Measurements from ENCODE around the gene DCAF11.

DCAF11 gene

GRCh38 chr14:24114532-24115421, at the start of gene DCAF11, which contains the start of gene NRL:
Gene DCAF11 (plus strand): TSS chr14:24114777. CDS start chr14:24115595, 818 bp downstream.
Gene NRL (minus strand): TSS chr14:24114949. CDS start chr14:24082848, 32,101 bp downstream.
- DNase-seq: peak; percentile 100

- no peak for DNase-seq
These were observed 49.7 kb upstream of the DCAF11 start for GRCh38 chr14:24064856-24065255.

DNA sequence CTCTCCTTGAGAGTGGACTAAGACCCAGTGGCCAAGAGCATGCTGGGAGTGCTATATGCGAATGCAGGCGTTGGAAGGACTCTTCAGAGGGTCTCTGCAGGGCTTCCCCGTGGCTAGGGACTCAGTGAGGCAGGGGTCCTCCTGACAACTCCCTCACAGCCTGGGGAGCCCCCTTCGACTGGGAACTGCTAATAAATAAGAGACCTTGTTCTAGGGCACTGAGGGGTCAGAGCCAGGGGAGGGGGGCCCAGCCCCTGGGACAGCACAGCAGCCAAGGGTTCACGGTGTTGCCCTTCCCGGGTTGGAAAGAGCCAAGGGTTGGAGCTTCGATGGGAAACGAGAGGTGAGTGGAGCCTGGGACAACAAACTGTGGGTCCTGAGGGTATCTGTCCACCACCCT, 49.2 kb upstream of the DCAF11 start:
- no peak for DNase-seq

DNA sequence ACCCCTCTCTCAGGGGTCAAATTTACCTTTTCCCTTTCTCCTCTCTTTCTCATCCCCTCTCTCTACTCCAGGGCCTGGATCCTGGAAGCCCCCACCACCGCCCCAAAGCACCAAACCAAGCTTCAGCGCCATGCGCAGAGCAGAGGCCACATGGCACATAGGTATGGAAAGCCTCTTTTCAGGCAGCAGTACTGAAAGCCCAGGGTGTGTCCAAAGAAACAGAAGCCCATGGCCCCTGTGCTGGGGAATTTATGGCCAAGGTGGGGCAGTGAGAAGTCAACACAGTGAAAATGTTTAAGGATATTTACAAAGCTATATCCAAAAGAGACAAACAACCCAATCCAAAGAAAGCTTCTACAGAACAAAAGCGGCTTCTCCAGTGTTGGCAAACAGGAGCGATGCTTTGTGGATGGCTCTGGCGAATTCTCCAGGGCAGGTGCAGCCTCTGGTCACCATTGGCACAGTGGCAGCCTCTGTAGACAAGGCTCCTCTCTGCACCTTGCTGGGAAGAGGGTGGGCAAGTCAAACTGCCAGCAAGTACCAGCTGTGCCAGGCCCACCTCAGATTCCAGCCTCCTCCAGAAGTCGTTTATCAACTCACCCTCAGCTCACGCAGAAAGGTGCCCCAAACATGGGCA, 48.0 kb upstream of the DCAF11 start:
- no peak for DNase-seq

DNA sequence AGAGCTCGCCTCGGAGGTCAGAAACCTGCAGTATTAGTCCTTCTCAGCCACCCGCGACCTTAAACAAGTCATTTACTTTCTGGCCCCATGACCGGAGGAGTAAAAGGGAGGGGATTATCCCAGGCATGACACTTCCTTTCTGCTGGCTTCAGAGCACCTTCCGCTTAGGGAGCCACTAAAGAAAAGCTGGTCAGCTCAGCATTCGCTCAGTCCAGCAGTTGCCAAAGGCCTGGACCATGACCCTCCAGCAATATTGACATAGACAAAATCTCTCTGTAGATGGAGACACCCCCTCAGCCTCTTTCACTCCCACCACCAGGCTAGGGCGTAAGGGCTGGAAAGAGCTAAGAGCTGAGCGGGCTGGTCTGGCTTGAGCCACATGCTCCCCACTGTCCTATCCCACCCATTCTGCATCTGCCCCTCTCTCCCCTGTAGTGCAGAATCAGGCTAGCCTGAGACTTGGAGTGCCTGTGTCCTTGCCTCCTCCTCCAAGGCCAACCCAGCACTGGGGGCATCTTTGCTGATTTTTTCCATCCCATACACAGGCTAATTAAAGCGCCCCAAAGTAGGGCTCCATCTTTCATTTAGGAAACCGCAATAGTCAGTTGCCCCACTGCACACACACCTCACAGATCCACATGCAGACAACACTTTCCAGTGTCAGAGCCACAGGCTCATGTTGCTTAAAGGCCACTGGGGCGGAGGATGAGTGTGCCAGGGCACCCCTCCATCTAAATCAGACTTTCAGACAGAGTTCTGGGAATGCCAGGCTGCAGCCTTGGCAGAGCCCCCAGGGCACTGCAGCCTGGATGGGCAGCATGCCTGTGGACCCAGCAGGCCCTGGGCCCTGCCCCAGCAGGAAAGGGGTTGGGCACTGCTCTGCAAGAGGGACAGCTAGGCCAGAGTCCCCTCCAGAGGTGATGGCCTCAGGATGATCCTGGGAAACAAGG, 47.2 kb upstream of the DCAF11 start:
- no peak for DNase-seq

DNA sequence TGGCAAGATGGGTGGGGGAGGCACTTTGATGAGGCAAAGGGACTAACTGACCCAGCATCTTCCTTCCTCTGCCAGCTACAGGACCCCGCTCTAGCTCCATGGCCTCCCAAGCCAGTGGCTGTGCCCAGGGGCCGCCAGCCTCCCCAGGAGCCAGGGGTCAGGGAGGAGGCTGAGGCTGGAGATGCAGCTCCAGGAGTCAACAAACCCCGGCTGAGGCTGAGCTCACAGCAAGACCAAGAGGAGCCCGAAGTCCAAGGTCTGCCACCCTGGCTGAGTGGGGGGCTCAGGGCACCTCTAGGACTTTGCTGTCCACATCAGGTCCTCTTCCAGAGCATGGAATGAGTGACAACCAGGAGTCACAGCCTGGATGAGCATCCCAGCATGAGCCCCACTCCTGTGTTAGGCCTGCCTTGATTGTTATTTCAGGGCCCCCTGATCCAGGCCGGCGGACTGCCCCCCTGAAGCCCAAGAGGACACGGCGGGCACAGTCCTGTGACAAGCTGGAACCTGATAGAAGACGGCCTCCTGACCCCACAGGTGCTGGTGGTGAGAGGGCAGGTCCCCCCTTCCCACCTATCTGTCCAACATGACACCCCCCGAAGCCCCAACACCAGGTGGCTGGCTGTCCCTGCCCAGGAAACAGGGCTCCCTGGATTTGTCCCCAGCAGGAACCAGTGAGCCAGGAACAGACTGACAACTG, 45.7 kb upstream of the DCAF11 start:
- no peak for DNase-seq

DNA sequence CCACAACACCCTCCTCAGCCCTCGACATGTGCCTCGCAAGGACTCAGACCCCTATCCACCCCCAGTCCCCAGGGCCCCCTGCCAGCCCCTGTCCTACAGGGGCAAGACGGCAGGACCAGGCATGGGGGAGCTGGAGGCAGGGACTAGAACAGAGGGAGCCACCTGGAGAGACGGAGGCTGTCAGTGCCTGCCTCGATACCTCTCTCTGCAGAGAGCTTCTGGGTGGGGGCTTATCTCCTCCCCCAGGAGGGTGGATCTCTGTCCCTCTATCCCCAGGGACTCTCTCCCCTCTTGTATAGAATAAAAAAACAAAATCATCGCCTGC, 45.2 kb upstream of the DCAF11 start:
- no peak for DNase-seq

- DNase-seq: no peak
These were observed 44.1 kb upstream of the DCAF11 start for GRCh38 chr14:24070285-24071143.

GRCh38 chr14:24071144-24071697, 43.4 kb upstream of the DCAF11 start, which contains the start of gene CPNE6:
Gene CPNE6 (plus strand): TSS chr14:24071562. CDS start chr14:24072937, 1,375 bp downstream.
- no peak for DNase-seq

DNA sequence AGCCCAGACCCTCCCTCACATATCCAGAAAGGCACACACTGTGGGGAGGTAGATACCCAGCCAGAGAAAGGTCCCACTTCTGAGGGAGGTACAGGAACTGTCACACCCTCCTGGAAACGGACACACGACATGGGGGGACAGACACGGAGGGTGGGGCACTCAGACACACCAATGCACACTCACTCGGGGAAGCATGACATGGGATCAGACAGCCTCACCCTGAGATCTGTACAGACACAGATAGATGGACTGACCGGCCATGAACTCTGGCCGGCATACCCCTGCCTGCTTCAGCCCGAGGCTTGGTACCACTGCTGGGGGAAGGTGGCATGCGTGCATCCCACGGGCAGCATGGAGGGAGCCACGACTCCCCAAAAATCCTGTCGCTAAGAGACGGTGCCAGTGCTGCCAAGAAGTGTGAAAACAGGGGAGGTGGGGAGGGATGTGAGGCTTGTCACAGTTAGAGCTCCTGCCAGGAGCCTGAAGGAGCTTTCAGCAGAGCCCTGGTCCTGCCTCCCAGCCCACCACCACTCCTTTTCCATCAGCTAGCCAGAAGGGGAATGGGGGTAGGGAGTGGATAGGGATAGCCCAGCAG, 42.6 kb upstream of the DCAF11 start:
- DNase-seq: no peak

DNA sequence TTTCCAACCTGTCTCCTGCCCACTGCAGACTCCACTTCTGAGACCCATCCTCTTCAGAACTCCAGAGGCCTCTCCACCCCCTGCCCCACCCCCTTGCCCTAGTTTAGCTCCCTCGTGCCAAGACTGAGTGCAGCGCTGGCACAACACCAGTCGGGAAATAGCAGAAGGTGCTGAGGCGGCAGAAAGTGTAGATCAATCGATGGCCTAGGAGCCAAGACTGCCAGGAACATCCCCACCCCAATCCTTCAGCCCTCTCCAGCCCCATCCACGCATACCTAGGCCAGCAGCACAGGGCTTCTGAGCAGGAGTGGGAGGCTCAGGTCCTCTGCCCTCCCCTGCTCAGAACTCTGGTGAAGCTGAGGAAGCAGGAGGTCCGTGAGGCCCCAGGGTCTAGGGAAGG, 42.1 kb upstream of the DCAF11 start:
- DNase-seq: no peak

DNA sequence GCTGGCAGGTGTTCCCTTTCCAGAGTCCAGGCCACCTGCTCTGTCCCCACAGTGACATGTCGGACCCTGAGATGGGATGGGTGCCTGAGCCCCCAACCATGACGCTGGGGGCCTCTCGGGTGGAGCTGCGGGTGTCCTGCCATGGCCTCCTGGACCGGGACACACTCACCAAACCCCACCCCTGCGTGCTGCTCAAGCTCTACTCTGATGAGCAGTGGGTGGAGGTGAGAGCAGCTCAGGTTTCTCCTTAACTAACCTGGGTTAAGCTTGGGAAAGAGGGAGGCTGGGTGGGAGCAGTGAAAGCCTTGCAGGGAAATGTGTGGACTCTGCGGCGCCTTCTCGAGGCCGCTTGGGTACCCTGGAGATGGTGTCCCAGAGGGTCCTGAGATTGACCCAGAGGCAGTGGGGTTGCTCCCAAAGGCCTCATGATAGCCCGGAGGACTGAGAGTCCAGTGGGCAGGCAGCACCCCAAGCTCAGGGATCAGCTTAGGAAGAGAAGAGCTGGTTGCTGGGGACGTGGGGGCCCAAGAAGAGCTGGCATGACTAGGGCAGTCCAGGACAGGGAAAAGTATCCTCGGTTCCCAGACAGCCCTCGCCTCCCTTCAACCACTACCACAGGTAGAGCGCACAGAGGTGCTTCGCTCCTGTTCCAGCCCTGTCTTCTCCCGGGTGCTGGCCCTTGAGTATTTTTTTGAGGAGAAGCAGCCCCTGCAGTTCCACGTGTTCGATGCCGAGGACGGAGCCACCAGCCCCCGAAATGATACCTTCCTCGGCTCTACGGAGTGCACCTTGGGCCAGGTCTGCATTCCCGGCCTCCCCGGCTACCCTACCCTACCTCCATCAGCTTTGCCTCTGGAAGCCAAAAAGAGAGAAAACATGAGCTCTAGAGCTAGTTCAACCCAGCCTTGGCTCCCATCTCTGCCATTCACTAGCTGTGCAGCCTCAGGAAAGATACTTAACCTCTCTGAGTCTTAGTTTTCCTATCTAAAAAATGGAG, 41.4 kb upstream of the DCAF11 start:
- no peak for DNase-seq

- DNase-seq: no peak
These were observed 39.7 kb upstream of the DCAF11 start for GRCh38 chr14:24074625-24075484.

GRCh38 chr14:24075485-24076301, 38.9 kb upstream of the DCAF11 start:
- no peak for DNase-seq

GRCh38 chr14:24076302-24076601, 38.3 kb upstream of the DCAF11 start:
- no peak for DNase-seq

- DNase-seq: no peak
These were observed 37.5 kb upstream of the DCAF11 start for GRCh38 chr14:24077086-24077485.

DNA sequence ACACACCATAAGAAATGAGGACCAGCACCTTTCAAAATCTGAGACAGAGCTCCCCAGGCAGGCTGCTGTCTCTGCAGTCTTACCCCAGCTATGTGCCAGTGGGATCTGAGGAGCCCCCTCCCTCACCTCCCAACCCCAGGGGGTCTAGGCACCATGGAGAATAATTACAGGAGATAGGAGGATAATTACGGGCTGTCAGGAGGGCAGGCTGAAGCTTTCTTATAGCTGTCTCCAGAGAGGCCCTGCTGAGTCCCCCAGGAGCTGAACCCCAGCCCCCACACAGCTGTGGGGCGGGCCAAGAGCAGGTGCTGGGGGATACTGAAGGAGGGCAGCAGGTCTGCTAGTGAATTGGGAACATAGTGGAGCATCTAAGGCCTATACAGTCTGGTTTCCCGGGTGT, 36.4 kb upstream of the DCAF11 start:
- DNase-seq: peak; percentile 32

All from NCI-H2171 (cell line).